ENCODE results near the gene ME3. TPM values are rescaled to one million over a fixed set of nuclear protein-coding genes. Genes with fewer than 3 reads are reported as not detected.

The ME3 gene
- total RNA-seq, result 10 to 100 TPM; 62.4 to 62.5 TPM

GRCh38 chr11:86672007-86672621, at the start of gene ME3:
Gene ME3, minus strand, starts transcription at chr11:86672616.
- peak within 1 kb of the TSS; percentile 87 for H3K4me3 ChIP-seq
- no peaks in the 10 kb centered on the region for H3K9me3 ChIP-seq
- DNase-seq (ENCODE audit: low spot score) (peak; percentile 15), ATAC-seq (ENCODE audit: insufficient number of reproducible peaks, low FRiP score, low read depth) (peak; percentile 82)
- peak within 1 kb of the TSS; percentile 84 for H3K27ac ChIP-seq
- TF ChIP-seq CTCF (IDR thresholded peaks at IDR 0.05), result no peak
- no peaks in the 10 kb centered on the region for H3K27me3 ChIP-seq (replicated peaks; ENCODE audit: insufficient read depth)
- peaks cover 0 to 50% of the 10 kb centered on the region in 2 donors for H3K4me1 ChIP-seq (ENCODE audit: control insufficient read depth in 1 of 2, low read depth in 2 of 2)
- no peaks in the 10 kb centered on the region for H3K36me3 ChIP-seq

- H3K27me3 ChIP-seq (replicated peaks; ENCODE audit: insufficient read depth), result no peaks in the 10 kb centered on the region
- TF ChIP-seq CTCF (IDR thresholded peaks at IDR 0.05), result no peak
- ATAC-seq (ENCODE audit: insufficient number of reproducible peaks, low FRiP score, low read depth) (no peak), DNase-seq (ENCODE audit: low spot score) (no peak)
- no peaks in the 10 kb centered on the region for H3K36me3 ChIP-seq
- no peak overlapping the region for H3K4me3 ChIP-seq
- no peaks in the 10 kb centered on the region for H3K4me1 ChIP-seq (ENCODE audit: control insufficient read depth in 1 of 2, low read depth in 2 of 2)
- H3K27ac ChIP-seq, result no peak overlapping the region
- no peaks in the 10 kb centered on the region for H3K9me3 ChIP-seq
These were observed 49.6 kb upstream of the ME3 start for GRCh38 chr11:86722006-86722405.

GRCh38 chr11:86720546-86720945, 48.1 kb upstream of the ME3 start:
- Histone ChIP-seq H3K4me1 (ENCODE audit: control insufficient read depth in 1 of 2, low read depth in 2 of 2) (no peaks in the 10 kb centered on the region), H3K27me3 (replicated peaks; ENCODE audit: insufficient read depth) (no peaks in the 10 kb centered on the region), H3K9me3 (no peaks in the 10 kb centered on the region), H3K4me3 (no peak overlapping the region), H3K36me3 (no peaks in the 10 kb centered on the region), H3K27ac (no peak overlapping the region)
- no peak for TF ChIP-seq CTCF (IDR thresholded peaks at IDR 0.05)
- ATAC-seq (ENCODE audit: insufficient number of reproducible peaks, low FRiP score, low read depth), result no peak
- no peak for DNase-seq (ENCODE audit: low spot score)

GRCh38 chr11:86719781-86720463, 47.5 kb upstream of the ME3 start:
- no peaks in the 10 kb centered on the region for H3K4me1 ChIP-seq (ENCODE audit: control insufficient read depth in 1 of 2, low read depth in 2 of 2)
- H3K36me3 ChIP-seq, result no peaks in the 10 kb centered on the region
- no peak overlapping the region for H3K4me3 ChIP-seq
- H3K27ac ChIP-seq, result no peak overlapping the region
- DNase-seq (ENCODE audit: low spot score) (no peak), ATAC-seq (ENCODE audit: insufficient number of reproducible peaks, low FRiP score, low read depth) (no peak)
- no peaks in the 10 kb centered on the region for H3K27me3 ChIP-seq (replicated peaks; ENCODE audit: insufficient read depth)
- no peak for TF ChIP-seq CTCF (IDR thresholded peaks at IDR 0.05)
- no peaks in the 10 kb centered on the region for H3K9me3 ChIP-seq

GRCh38 chr11:86718999-86719398, 46.6 kb upstream of the ME3 start:
- Histone ChIP-seq H3K9me3 (no peaks in the 10 kb centered on the region), H3K27ac (no peak overlapping the region), H3K36me3 (no peaks in the 10 kb centered on the region), H3K4me1 (ENCODE audit: control insufficient read depth in 1 of 2, low read depth in 2 of 2) (no peaks in the 10 kb centered on the region), H3K4me3 (no peak overlapping the region), H3K27me3 (replicated peaks; ENCODE audit: insufficient read depth) (no peaks in the 10 kb centered on the region)
- DNase-seq (ENCODE audit: low spot score) (no peak), ATAC-seq (ENCODE audit: insufficient number of reproducible peaks, low FRiP score, low read depth) (no peak)
- TF ChIP-seq CTCF (IDR thresholded peaks at IDR 0.05), result no peak

Measured in thoracic aorta (tissue), 2 donors.